GM19468 (cell line): Measurements from ENCODE around the gene HRH1.

Experiments used
- ATAC-seq: cut with Tn5 transposase; IDR thresholded peaks from one replicate; pipeline ENCODE4 v1.9.1; 2021; ENCODE audit warnings: mild to moderate bottlenecking, moderate library complexity, moderate number of reproducible peaks; ENCODE audit not compliant: unreplicated experiment; ENCODE audit errors: extremely low read depth

HRH1 gene

GRCh38 chr3:11271986-11272904 lies 118.0 kb downstream of the HRH1 start, which contains the start of gene ATG7:
ATG7 (plus strand) TSS chr3:11272397; CDS start chr3:11298696, 26,299 bp downstream.
- ATAC-seq, result peak; percentile 84

DNA sequence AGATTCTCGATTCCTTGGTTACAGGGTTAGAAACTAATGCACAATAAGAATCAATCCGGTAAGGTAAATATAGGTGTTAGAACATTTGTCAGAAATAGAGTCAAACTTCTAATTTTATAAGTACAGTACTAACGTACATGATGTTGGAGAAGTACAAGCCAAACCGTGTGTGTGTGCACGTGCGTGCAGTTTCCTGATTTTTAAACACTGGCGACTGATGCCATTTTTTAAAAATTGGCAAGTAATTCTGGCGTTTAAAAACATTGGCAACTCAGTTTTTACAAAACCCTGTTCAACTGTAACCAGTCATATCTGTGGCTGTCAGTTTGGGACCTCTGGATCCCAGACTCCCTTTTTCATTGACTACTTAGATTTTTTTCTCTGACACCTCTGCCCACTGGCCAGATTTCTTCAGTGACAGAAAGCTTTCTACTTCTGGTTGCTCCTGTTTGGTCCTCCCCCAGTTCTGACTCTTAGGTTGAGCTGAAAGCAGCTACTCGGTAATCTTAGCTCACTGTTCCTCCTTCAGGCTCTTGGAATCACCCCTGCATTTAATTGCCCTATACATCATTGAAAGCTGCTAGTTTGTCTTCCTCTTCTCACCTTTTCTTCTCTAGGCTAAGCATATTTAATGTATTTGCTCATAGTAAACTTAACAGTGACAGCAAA lies 118.7 kb downstream of the HRH1 start:
- ATAC-seq, result no peak

- ATAC-seq, result no peak
Measured at GRCh38 chr3:11273891-11274291, 119.6 kb downstream of the HRH1 start.

DNA sequence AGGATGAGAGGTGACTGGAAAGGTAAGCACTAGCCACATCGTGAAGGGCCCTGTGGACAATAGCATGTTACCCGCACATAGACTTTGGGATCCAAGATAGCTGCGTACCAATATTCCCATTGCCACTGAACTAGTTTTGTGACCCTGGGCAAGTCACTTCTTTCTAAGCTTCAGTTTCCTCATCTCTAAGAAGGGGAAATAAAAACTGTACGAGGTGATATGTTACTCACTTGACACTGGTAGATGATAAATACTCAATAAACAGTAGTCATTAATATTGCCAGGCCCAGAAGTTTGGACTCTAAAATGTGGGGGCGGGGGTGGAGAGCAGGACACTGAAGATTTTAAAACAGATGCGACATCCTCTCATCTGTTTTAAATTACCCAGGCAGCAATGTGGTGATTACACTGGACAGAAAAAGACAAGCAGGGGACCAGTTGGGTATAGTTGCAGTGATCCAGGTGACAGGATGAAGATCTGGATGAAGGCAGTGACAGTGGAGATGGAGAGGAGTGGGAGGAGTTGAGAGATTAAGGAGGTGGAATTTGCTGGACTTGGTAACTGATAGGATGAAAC lies 120.4 kb downstream of the HRH1 start:
- ATAC-seq, result no peak

GRCh38 chr3:11275926-11276325 lies 121.6 kb downstream of the HRH1 start:
- no peak for ATAC-seq

DNA sequence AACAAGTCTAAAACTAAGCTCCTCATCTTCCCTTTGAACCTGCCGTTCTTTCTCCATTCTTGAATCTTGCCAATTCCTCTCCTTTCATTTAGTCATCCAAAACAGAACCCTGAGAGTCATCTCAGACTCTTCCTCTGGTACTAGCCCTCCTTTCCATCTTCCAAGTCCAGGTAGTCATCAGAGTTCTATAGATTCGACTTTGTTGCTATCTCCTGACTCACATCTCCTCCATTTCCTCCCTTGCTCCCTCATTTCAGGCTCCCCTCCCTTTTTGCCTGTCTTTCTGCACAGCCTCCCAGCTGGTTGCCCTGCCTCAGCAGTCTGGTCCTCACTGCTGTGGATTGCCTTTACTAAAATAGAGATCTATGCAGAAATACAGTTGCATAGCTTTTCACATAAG lies 122.6 kb downstream of the HRH1 start:
- no peak for ATAC-seq

DNA sequence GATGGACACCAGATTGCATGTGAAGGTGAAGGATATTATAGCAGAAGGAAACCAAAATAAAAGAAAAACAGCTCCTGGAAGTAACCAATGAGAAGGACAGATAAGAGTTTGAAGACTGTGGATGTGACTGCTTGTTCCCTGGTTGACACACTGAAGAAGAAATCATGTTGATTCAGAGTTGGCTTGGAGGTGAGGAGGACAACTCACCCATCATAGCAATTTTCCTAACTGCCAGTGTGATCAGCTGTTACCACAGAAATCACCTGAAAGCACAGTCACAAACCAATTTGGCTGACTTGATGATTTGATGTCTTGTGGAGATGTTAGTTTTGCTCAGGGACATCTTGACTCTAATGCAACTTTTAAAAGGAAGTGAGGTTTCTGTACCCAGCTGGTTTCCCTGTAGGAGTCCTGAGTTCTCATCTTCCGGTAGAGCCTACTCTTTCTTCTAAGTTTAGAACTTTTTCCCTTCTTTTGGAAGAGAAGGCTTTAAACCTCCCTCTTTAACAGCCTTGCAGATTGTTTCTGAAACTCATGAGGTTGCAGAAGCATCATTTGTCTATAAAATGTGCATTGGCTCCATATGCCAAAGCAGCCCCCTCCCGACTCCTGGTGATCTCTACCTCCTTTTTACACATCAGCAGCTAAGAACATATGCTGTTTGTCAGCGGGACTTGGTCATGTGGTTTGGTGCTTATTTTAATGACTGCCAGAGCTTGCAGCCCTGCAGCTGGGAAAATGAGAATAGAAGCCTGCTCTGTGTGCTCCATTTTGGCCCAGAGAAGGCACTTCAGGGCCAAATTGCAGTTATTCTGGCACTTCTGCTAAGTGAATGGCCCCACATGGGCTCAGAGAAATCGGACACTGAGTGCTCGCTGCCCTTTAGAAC lies 128.2 kb downstream of the HRH1 start:
- ATAC-seq, result no peak

DNA sequence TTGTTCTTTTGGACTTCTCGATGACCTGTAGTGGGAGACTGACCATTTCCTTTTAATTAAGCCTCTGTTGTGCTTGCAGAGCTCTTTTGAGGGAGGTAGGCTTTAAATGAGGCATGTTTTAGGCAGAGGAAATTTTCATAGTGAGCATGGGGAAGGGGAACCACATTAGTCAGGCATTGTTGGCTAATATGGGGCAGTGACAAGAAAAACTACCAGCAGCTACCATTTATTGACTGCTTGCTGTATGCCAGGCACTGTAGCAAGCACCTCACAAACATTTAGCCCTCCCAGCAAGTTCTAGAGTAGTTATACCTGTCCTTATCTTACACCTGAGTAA lies 128.8 kb downstream of the HRH1 start:
- no peak for ATAC-seq

DNA sequence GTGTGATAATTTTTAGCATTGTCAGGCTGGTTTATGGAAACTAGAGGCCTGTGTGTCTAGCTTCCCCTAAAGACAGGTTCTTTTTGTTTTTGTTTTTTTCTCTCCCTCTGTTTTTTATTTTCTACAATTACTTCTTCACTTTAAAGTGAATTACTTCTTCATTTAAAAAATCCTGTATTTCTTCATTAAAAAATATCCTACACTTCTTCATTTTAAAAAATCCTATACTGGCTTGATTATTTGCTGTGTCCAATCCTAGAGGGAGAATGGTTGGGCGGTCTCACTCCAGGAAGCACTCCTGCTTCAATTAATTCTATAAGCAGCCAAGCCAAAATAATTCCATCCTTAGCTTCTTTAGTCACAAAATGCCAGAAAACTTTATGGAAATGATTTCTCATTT lies 129.7 kb downstream of the HRH1 start:
- ATAC-seq, result no peak

- ATAC-seq, result no peak
Measured at GRCh38 chr3:11285471-11285870, 131.2 kb downstream of the HRH1 start.

DNA sequence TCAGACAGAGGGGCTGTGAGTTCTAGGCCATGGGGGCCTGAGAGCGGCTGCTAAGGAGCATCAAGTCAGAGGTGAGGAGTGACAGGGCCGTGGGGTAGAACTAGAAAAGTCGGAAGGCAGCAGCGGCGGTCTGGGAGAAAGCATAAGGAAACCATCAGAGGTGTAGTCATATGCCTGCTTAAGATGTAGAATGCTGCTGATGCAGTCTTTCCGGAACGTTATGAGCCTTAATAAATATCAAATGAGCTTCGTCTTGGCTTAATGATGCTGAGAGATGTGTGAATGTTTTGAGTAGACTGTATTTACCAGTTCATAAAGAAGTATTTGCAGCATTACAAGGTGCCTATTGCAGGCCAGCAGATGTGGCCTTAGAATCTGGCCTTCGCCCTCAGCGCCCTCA lies 133.1 kb downstream of the HRH1 start:
- no peak for ATAC-seq

DNA sequence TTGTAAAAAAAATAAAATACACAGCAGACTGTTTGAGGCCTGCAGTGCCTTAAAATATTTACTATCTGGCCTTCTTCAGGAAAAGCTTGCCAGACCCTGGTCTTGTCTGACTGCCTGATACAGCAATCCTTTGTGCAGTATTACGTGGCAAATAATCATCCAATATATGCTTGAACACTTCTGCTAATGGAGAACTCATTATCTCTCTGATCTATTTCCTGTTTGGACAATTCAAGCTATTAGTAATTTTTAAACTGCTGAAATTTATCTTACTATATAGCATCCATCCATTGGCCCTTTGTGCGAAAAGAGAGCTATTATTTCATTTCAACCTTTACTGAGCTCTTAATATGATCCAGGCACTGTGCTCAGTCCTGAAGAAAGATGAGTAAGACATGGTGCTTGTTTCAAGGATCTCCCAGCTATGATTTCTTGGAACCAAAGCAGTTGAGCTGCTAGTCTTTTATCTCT lies 133.8 kb downstream of the HRH1 start:
- no peak for ATAC-seq

- peak; percentile 60 for ATAC-seq
Measured at GRCh38 chr3:11288786-11289637, 134.7 kb downstream of the HRH1 start.

DNA sequence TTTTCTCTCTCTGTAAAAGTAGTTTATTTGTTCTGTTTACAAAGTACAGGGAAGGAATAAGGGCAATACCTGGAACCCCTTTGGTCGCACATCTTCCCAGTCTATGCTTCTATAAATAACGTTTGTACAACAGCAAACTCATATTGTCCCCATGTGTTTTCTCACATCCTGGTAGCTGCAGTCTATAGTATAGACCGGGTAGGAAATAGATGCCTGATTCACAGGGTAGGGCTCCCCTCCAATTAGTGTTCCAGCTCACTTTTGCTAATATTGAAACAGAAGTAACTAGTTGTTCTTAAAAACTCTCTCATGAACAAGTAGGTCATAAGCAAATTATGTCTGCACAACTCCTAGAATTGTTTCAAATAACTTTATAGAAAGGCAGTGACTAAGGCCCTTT lies 135.6 kb downstream of the HRH1 start:
- no peak for ATAC-seq

DNA sequence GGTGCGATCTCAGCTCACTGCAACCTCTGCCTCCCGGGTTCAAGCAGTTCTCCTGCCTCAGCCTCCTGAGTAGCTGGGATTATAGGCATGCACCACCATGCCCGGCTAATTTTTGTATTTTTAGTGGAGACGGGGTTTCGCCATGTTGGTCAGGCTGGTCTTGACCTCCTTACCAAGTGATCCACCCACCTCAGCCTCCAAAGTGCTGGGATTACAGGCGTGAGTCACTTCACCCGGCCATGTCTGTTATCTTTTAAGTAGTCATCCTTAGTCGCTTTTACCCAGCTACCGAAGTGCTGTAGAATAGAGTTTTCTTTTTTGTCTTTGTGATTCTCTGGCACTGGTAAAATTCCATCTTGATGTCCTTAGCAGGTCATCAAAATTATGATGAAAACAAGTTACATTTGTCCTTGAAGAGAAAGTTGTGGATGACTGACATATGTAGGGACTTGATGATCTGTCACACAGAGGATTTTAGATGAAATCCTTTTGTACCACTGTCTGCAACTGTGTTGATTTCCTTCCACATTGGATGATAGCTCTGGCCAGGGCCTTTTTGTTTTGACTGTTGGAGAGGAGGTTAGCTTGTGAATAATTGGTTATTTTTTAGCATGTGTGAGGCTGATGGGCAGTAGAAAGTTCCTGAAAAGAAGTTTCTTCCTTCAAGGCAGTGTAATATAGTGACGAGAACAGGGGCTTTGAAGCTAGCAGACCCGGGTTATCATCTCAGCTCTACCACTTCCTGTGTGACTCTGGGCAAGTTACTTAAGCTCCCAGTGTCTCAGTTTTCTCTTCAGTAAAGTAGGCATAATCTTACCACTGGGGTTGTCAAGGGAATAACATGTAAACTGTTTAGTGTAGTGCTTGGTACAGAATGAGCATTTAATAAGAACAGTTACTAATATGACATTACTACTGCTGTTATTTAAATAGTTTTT lies 136.7 kb downstream of the HRH1 start:
- peak; percentile 40 for ATAC-seq

GRCh38 chr3:11291808-11292207 lies 137.5 kb downstream of the HRH1 start:
- ATAC-seq, result no peak

- no peak for ATAC-seq
Measured at GRCh38 chr3:11297126-11297525, 142.8 kb downstream of the HRH1 start.

GRCh38 chr3:11300970-11301369 lies 146.7 kb downstream of the HRH1 start:
- ATAC-seq, result peak; percentile 67
